AG10803 (cell line): ENCODE data around the gene PIGC.

ENCODE experiments used
- DNase-seq: peaks from one replicate; pipeline ENCODE4 v3.0.0; 2010; ENCODE audit warnings: low read depth
- H3K4me3 ChIP-seq: 2 replicates; pipeline ENCODE4 v1.5.1; 2011; ENCODE audit warnings: mild to moderate bottlenecking, low read length, control low read depth
- TF ChIP-seq, protein P1 (sequence below): conservative IDR thresholded peaks from 2 replicates; pipeline ENCODE4 v1.5.1; 2011; ENCODE audit warnings: mild to moderate bottlenecking, low read length, control low read depth, inconsistent platforms

PIGC gene

DNA sequence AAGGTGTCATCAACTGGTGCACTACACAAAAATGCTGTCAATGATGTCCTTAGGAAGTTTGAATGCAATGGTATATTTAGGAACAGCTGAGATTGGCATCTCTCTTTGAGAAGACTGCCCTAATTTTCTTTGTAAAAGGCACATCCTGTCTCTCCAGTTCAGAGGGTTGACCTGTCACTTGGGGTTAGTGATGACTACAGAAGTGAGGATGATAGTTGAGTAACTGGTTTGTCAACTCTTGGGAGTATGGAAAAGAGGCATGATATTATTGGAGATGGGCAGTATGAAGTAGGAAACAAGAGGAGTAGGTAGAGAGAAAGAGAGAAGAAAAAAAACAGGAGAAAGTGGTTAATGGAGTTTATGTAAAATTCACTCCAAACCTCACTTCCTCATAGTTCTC is 40.4 kb upstream of the PIGC start:
- TF ChIP-seq, protein P1, sequence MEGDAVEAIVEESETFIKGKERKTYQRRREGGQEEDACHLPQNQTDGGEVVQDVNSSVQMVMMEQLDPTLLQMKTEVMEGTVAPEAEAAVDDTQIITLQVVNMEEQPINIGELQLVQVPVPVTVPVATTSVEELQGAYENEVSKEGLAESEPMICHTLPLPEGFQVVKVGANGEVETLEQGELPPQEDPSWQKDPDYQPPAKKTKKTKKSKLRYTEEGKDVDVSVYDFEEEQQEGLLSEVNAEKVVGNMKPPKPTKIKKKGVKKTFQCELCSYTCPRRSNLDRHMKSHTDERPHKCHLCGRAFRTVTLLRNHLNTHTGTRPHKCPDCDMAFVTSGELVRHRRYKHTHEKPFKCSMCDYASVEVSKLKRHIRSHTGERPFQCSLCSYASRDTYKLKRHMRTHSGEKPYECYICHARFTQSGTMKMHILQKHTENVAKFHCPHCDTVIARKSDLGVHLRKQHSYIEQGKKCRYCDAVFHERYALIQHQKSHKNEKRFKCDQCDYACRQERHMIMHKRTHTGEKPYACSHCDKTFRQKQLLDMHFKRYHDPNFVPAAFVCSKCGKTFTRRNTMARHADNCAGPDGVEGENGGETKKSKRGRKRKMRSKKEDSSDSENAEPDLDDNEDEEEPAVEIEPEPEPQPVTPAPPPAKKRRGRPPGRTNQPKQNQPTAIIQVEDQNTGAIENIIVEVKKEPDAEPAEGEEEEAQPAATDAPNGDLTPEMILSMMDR: no peak

DNA sequence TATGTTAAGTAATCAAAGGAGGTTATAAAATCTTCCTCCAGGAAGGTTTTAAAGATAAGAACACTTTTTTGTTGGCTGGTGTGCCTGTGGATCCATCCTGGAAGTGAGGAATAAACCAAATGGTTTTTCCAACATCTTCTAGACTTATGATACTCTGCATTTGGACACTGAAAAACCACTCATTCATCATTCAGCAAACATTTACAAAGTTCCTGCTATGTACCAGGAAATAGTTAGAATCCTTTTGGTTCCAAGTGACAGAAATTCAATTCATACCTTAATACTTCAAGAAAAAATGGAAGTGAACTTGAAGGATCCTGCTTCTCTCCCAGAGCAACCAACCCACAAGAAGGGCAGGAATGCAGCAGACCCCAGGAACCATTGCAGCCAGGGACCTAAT is 39.6 kb upstream of the PIGC start:
- TF ChIP-seq, protein P1: no peak
- no peak for DNase-seq
- no peak overlapping the region for H3K4me3 ChIP-seq

More for the DNA sequence above, 40.4 kb upstream of the PIGC start:
- no peak overlapping the region for H3K4me3 ChIP-seq
- no peak for DNase-seq

DNA sequence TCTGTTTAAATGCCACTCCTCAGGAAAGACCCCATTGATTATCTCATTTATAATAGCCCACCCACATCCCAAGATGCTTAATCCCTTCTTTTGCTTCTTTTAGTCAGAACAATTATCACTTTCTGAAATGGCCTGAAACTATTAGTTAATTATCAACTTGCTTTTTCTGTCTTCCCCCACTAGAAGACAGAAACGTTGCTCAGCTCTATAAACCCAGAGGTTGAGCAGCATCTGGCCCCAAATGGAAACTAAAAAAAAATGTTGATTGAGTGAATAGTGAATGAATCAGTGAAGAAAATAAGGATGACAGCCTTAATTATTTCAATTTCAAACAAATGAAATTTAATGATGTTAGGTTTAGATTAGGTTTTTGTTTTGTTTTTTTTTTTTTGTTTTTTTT is 38.2 kb upstream of the PIGC start:
- H3K4me3 ChIP-seq: no peak overlapping the region
- TF ChIP-seq, protein P1: no peak
- DNase-seq: no peak

DNA sequence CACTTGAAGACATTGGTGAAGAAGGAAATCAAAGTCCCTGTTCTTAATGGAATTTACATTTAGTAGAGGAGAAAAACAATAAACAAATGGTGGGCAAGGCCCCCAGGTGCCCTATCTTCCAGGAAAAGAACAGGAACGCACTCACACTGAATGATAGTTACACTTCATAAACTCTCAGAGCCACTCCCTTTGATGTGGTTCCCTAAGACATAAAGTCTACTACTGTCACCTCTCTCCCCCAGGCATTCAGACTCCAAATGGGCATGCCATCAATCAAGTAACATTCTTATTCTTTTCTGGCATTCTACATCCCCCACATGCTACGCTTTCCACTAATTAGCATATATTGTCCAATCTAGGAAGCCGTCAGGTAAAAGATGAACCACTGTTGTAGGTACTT is 36.6 kb upstream of the PIGC start:
- H3K4me3 ChIP-seq: no peak overlapping the region
- DNase-seq: no peak
- TF ChIP-seq, protein P1: no peak

DNA sequence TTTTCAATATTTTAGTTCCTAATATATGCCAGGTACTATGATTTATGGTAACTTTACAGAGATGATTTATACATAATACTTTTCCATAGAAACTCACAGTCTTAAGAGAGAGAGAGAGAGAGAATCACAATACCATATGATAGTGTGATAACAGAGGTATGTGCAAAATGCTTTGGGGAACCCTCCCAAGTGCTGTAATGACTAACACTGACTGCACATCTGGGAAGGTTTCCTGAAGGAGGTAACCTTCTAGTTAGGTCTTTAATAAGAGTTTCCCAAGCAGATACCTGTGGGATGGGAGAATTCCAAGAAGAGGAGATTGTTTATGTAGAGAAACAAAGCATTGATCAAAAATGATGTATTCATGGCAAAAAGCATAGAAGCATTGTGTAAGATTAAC is 34.6 kb upstream of the PIGC start:
- DNase-seq: no peak
- TF ChIP-seq, protein P1: no peak
- no peak overlapping the region for H3K4me3 ChIP-seq

DNA sequence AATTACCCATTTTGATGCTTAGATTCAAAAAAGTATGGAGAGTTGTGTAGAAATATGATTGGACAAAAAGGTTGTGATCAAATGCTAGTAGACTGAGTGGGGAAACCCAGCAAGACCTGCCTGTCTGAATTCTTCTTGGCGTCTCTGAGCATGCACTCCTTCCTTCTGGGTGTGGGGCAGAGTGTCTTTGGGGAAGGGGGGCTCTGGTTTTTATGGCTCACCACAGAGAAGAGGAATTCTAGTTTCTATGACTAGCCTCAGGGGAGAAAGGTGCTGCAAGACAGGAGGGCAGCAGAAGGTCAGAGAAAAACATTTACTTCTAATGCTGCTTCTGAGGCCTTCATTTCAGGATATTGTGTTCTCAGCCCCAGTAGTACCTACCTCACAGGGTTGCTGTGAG is 33.9 kb upstream of the PIGC start:
- no peak overlapping the region for H3K4me3 ChIP-seq
- TF ChIP-seq, protein P1: no peak
- no peak for DNase-seq

DNA sequence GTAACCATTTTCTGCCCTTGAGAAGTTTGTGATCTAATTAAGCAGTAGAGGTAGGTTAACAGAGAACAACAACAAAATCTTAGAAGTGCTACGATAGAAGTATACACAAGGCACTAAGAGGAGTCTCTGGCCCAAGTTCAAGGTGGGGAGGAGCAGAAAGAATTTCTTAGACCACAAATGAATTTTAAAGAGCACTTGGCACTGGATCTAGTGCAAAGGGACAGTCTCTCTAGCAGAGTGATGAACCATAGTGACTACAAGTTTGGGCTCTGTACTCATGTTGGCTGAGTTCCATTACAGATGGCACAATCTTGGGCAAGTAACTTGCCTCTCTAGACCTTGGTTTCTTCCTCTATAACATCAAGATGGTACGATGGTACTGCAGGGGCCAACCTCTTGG is 33.3 kb upstream of the PIGC start:
- DNase-seq: no peak
- TF ChIP-seq, protein P1: no peak
- H3K4me3 ChIP-seq: no peak overlapping the region
